GM19455 (cell line): ENCODE results near the gene KSR1.
"Not testable (repeated sequence)": the region's sequence is repeated elsewhere in the genome, so short reads cannot be mapped to it uniquely, and the experiment has no call there.

Experiments used
- ATAC-seq: cut with Tn5 transposase; IDR thresholded peaks from one replicate; pipeline ENCODE4 v1.9.1; 2021; ENCODE audit not compliant: unreplicated experiment

The KSR1 gene

GRCh38 chr17:27629260-27629659, 173.0 kb downstream of the KSR1 start:
- ATAC-seq = not testable (repeated sequence)

GRCh38 chr17:27630607-27631410, 174.6 kb downstream of the KSR1 start, which contains the start of gene LGALS9:
LGALS9 (plus strand) TSS chr17:27631188; CDS start chr17:27631266, 78 bp downstream.
- no peak for ATAC-seq

DNA sequence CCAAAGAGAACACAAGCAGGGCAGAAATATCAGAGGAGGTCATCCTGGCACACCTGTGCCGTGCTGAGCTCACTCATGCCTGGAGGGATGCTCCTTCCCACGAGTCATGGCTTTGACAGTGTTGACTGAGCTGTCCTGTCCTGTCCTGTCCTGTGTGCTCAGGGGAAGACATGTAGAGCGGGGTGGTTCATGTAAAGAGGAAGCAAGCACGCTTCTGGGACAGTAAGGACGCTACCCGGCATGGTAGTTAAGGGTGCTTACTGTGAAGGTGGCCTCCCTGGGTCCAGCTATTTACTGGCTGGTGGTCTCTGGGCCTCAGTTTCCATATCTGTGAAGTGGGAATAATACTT, 175.1 kb downstream of the KSR1 start:
- ATAC-seq = no peak

DNA sequence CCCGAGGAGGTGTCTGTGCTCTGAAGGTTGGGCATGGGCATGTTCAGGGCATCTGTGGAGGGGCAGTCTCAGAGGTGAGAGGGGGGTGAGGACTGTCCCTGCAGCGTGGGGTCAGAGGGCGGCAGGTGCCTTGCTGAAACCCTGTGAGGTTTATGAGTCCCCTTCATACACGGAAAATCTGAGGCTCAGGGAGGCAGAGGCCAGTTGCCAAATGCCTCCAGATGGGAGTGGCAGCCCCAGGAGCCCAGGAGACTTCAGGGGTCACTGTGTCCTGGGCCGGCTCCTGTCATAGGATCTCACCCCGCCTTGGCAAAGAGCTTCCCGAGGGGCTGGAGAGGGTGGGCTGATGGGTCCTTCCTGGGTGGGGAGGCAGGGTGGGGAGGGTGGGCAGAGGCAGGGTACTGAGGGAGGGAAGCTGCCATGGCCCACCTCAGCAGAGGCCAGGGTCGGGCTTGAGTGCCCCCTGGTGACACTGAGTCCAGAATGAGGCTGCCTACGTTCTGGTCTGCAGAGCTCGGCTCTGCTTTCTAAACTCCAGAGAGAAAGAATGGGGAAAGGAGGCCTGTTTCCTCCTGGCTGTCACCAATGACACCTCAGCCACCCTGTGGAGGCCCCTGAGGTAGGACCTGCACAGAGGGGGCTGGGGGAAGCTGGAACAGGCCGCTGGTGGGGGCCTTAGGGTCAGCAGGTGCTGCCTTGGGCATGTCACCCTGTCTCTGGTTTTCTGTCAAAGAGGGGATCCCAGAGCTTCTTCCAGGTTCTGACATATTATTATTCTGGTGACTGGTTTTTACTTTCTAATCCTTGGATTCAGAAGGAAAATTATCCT, 175.9 kb downstream of the KSR1 start:
- no peak for ATAC-seq

- ATAC-seq = not testable (repeated sequence)
Measured at GRCh38 chr17:27632766-27633165, 176.5 kb downstream of the KSR1 start.

- ATAC-seq = no peak
Measured at GRCh38 chr17:27633312-27634025, 177.2 kb downstream of the KSR1 start.

GRCh38 chr17:27634026-27634335, 177.7 kb downstream of the KSR1 start:
- ATAC-seq = no peak

DNA sequence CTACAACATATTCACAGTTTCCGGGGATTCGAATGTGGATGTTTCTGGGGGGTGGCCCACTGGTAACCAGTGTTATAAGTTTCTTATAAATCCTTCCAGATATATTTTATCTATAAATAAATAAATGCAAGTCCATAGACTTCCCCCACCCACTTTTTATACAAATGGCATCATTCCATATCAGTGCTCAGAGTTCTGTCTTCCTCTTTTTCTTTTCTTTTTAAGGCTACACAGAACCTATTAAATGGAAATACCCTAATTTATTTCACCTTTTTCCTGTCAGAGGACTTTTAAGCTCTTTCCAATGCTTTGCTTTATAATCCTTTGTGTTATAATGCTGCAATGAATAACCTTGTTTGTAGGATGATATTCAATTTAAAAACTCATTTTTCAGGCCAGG, 178.5 kb downstream of the KSR1 start:
- ATAC-seq = no peak

DNA sequence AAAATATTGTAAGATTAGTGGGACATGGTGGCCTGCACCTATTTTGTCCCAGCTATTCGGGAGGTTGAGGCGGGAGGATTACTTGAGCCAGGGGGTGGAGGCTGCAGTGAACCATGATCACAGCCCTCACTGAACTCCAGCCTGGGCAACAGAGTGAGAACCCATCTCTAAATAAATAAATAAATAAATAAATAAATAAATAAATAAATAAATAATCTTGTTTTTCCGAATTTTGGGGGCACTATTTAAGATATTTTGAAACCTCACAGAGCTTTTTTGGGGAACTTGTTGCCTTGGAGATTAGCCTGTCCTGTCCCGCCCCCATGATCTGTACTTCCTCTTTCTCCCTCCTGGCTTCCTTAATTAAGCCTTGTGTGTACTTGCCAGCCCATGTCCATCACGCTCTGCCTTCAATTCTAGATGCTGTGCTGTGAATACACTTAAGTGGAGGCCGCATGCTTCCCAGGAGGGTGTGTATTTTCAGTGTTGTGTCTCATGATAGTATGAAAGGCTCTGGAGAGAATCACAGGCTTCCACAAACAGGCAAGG, 179.1 kb downstream of the KSR1 start:
- ATAC-seq = no peak

DNA sequence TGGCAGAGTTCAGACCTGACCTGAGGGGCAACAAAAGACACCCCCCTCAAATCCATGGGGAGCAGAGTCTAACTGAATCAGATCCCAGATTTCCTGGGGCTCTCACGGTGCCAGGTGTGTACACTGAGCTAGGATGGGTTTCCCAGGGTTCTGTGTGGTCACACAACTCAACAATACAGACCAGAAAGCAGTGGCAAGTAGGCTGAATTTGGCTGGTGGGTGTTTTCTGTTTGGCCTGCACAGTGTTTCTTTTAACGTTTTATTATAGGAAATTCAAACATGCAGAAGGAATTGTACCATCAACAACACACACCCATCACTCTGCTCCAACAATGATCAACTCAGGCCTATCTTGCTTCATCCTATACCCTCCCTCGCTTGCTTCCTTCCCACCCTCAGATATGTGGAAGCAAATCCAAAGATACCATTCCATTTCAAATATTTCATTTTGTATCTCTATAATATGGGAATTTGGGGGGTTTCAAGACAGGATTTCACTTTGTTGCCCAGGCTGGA, 179.8 kb downstream of the KSR1 start:
- not testable (repeated sequence) for ATAC-seq

DNA sequence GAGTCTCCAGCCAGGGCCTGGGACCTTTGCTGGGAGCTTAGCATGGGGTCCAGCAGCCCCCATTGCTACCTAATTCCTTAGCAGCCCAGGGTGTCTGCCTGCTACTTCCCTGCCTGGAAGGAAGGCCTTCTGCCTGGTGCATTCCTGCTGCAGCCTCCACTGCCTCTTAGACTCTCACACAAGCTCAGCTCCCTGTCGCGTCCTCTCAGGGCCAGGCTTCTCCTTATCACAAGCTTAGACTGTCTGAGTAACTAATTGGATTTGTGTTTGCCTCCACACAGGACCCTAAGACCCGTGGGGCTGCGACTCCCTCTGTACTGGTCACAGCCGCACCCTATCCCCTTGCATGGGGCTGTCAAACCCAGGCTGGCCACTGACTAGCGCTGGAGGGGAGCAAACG, 181.6 kb downstream of the KSR1 start:
- not testable (repeated sequence) for ATAC-seq

GRCh38 chr17:27638415-27638914, 182.2 kb downstream of the KSR1 start:
- ATAC-seq = not testable (repeated sequence)

DNA sequence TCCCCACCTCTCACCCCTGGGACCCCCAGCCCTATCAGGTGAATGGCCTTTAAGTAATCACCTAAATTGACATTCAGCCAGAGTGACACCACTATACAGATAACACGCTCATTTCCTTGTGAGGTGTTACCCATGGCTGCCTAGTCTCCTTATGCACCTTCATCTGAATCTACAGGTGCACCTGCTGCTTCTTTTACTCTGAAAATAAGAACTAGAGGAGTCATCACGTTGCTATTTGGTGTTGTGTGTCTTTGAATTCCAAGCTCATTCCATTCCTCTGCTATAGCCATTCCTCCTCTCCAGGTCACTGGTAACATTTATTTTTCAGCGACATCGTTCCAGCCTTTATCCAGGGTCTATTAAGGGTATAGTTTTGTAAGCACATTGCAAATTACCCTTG, 184.5 kb downstream of the KSR1 start:
- ATAC-seq = no peak

DNA sequence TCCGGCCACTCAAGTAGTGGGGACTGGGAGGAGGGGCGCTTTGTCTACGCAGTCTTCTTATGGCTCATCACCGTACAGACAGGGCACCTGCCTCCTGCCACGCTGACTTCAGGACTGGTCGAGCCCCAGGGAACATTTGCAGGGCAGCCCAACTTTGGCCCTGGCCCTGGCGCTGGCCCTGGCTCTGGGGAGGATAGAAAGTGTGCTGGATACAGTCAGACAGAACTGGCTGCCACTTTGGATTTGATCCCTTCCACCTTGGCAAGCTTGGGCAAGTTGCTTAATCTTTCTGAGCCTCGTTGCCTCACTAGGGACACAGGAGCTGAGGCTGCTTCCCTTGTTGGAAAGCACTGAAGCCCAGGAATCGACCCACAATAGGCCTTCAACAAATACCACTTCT, 188.3 kb downstream of the KSR1 start:
- ATAC-seq = no peak

DNA sequence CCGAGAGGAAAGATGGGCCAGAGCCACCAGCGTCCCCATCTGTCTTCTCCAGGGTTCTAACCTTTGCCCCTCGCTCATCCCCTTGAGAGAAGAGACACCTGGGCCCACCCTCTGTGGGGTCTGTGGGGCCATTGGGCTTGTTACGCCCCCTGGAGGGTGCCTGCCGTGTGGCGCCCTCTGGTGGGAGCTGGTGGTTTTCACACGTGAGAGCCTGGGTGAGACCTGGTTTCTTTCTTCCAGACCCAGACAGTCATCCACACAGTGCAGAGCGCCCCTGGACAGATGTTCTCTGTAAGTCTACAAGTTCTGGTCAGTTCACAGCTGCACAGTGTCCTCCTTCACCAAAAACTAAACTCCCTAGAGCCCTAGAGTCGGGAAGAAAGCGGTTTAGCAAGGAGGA, 189.4 kb downstream of the KSR1 start:
- ATAC-seq = not testable (repeated sequence)

GRCh38 chr17:27646232-27646631, 190.0 kb downstream of the KSR1 start:
- ATAC-seq = no peak

DNA sequence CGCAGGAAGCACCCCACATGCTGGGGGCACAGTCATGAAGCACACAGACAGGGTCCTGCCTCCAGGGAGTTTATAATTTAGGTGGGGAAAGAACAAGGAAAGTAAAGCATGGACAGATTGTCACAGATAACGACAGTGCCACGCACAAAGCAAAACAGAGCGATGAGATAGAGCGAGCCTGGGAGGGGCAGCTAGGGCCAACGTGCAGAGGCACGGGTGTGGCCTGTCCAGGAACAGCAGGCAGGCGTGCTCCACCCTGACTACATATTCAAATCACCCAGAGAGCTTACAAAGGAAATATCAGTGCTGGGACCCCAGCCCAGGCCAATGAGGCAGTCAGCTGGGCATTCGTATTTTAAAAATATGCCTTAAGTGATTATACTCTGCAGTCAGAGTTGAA, 191.5 kb downstream of the KSR1 start:
- ATAC-seq = no peak

GRCh38 chr17:27649111-27649571, 192.9 kb downstream of the KSR1 start:
- not testable (repeated sequence) for ATAC-seq

- ATAC-seq = no peak
Measured at GRCh38 chr17:27649929-27650328, 193.7 kb downstream of the KSR1 start.

GRCh38 chr17:27650836-27651235, 194.6 kb downstream of the KSR1 start:
- no peak for ATAC-seq
